PC-3 (cell line): ENCODE results near the gene ROMO1. TPM values are rescaled to one million over a fixed set of nuclear protein-coding genes. Genes with fewer than 3 reads are reported as not detected.
"Not testable (repeated sequence)": the region's sequence is repeated elsewhere in the genome, so short reads cannot be mapped to it uniquely, and the experiment has no call there.

Experiments used
- ATAC-seq: fragments of 200-7000 bp; cut with Tn5 transposase; 2 replicates; pipeline ENCODE4 v1.9.1; 2020; ENCODE audit warnings: mild to moderate bottlenecking, moderate library complexity
- BruUV-seq: library from RNA; stranded (reverse); fragments of 400-500 nt; replicated peaks from 2 replicates; lab custom pipeline; 2021; lab: Mats Ljungman, UMichigan
- CTCF ChIA-PET: fragments of 300-600 bp; sonication (Branson Sonifier 250); formaldehyde crosslinking; loops from one replicate; lab custom pipeline; 2022; ENCODE audit warnings: antibody characterized with exemption; lab: Charles Lee
- POLR2A ChIA-PET: fragments of 300-600 bp; sonication (Branson Sonifier 250); formaldehyde crosslinking; loops from one replicate; lab custom pipeline; 2022; ENCODE audit warnings: antibody characterized with exemption; ENCODE audit not compliant: unreplicated experiment; lab: Charles Lee
- DNase-seq: peaks from one replicate; pipeline ENCODE4 v3.0.0-alpha.2; 2015
- H2AFZ ChIP-seq: fragments of 300-600 bp; sonication (generic); 2 replicates; pipeline ENCODE4 v1.6.0; 2016; ENCODE audit warnings: antibody characterized with exemption, low read length
- H3F3A ChIP-seq: fragments of 300-600 bp; sonication (generic); one replicate; pipeline ENCODE4 v1.6.0; 2017; ENCODE audit warnings: antibody characterized with exemption, low read length, control low read depth, mild to moderate bottlenecking; ENCODE audit not compliant: unreplicated experiment
- H3K27ac ChIP-seq: fragments of 300-600 bp; sonication (generic); 2 replicates; pipeline ENCODE4 v1.5.1; 2016; ENCODE audit warnings: mild to moderate bottlenecking, low read length
- H3K27me3 ChIP-seq: fragments of 300-600 bp; sonication (generic); 2 replicates; pipeline ENCODE4 v1.6.1; 2016; ENCODE audit warnings: low read length, mixed read lengths
- H3K36me3 ChIP-seq: fragments of 300-600 bp; sonication (generic); 2 replicates; pipeline ENCODE4 v1.6.1; 2016; ENCODE audit warnings: low read depth, mixed run types, low read length, mixed read lengths
- H3K4me1 ChIP-seq: fragments of 300-600 bp; sonication (generic); 2 replicates; pipeline ENCODE4 v1.5.1; 2016; ENCODE audit warnings: low read length; ENCODE audit not compliant: insufficient read depth
- H3K4me2 ChIP-seq: fragments of 300-600 bp; sonication (generic); 2 replicates; pipeline ENCODE4 v1.6.0; 2016; ENCODE audit warnings: low read length
- H3K4me3 ChIP-seq: fragments of 300-600 bp; sonication (generic); 2 replicates; pipeline ENCODE4 v1.5.1; 2016; ENCODE audit warnings: mild to moderate bottlenecking, low read length, mixed read lengths
- H3K79me2 ChIP-seq: fragments of 300-600 bp; sonication (generic); 2 replicates; pipeline ENCODE4 v1.6.1; 2017; ENCODE audit warnings: low read length, mixed read lengths
- H3K9ac ChIP-seq: fragments of 300-600 bp; sonication (generic); 2 replicates; pipeline ENCODE4 v1.6.0; 2016; ENCODE audit warnings: mild to moderate bottlenecking, low read length
- H3K9me2 ChIP-seq: fragments of 300-600 bp; sonication (generic); replicated peaks from 2 replicates; pipeline ENCODE4 v1.6.1; 2016; ENCODE audit warnings: mixed run types, low read length, mixed read lengths
- H3K9me3 ChIP-seq: fragments of 300-600 bp; sonication (generic); 2 replicates; pipeline ENCODE4 v1.6.1; 2016; ENCODE audit warnings: low read length, mixed read lengths
- H4K20me1 ChIP-seq: fragments of 300-600 bp; sonication (generic); 2 replicates; pipeline ENCODE4 v1.6.1; 2016; ENCODE audit warnings: low read length, mixed read lengths
- EZH2 ChIP-seq: fragments of 300-600 bp; sonication (generic); IDR thresholded peaks from one replicate; pipeline ENCODE4 v1.6.1; 2017; ENCODE audit warnings: antibody characterized with exemption, mild to moderate bottlenecking, low read length; ENCODE audit not compliant: unreplicated experiment
- EZH2phosphoT487 ChIP-seq: fragments of 300-600 bp; sonication (generic); IDR thresholded peaks from 2 replicates; pipeline ENCODE4 v1.6.1; 2018; ENCODE audit warnings: mild to moderate bottlenecking, antibody characterized with exemption, low read length, borderline replicate concordance
- intact Hi-C: fragments of 100-400 bp; cut with micrococcal nuclease; formaldehyde crosslinking; loops from 2 replicates; pipeline ENCODE4 v1.9.0; 2023
- total RNA-seq: library from RNA; depleted of rRNA; stranded (reverse); fragments of >200 nt; gene quantifications from 2 replicates; pipeline ENCODE4 v1.2.3, GENCODE V29; 2014
- TF ChIP-seq, protein P1 (sequence below): fragments of 300-600 bp; sonication (generic); conservative IDR thresholded peaks from 2 replicates; pipeline ENCODE4 v1.5.1; 2017; ENCODE audit warnings: antibody characterized with exemption, low read depth, mild to moderate bottlenecking, low read length

ROMO1 gene
- total RNA-seq, 1 experiment from 2014 or later = 530 TPM

DNA sequence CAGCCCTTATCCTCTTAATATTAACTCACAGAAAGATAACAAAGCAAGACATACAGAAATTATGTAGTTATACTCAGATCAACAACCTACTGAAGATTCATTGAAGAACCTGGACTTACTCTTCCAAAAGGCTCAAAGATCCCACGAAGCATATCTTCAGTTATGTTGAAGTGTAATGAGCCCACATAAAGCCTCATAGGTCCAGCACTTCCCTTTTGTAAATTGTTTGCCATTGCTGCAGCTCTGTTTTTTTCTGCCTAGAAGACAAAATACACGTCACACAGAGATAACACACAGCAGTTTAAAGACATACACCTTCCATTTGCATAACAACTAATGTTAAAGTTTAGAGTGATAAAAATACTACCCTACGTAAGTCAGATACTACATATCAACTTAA is 22.4 kb downstream of the ROMO1 start:
- ChIA-PET POLR2A (no interaction called here), CTCF (no interaction called here)
- Histone ChIP-seq H3K27ac (no peak overlapping the region), H4K20me1 (peaks cover 79% of the 10 kb centered on the region), H3K4me3 (no peak overlapping the region), H3K79me2 (peaks cover 96% of the 10 kb centered on the region), H3K27me3 (no peaks in the 10 kb centered on the region), H3F3A (peaks cover 15% of the 10 kb centered on the region), H2AFZ (no peak overlapping the region), H3K9me2 (no peaks in the 10 kb centered on the region), H3K9me3 (no peaks in the 10 kb centered on the region), H3K9ac (no peak overlapping the region), H3K4me1 (no peaks in the 10 kb centered on the region), H3K4me2 (no peak overlapping the region), H3K36me3 (peaks cover 90% of the 10 kb centered on the region)
- BruUV-seq = no TSS peak
- DNase-seq (no peak), ATAC-seq (no peak)
- TF ChIP-seq, protein P1, sequence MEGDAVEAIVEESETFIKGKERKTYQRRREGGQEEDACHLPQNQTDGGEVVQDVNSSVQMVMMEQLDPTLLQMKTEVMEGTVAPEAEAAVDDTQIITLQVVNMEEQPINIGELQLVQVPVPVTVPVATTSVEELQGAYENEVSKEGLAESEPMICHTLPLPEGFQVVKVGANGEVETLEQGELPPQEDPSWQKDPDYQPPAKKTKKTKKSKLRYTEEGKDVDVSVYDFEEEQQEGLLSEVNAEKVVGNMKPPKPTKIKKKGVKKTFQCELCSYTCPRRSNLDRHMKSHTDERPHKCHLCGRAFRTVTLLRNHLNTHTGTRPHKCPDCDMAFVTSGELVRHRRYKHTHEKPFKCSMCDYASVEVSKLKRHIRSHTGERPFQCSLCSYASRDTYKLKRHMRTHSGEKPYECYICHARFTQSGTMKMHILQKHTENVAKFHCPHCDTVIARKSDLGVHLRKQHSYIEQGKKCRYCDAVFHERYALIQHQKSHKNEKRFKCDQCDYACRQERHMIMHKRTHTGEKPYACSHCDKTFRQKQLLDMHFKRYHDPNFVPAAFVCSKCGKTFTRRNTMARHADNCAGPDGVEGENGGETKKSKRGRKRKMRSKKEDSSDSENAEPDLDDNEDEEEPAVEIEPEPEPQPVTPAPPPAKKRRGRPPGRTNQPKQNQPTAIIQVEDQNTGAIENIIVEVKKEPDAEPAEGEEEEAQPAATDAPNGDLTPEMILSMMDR = no peak
- TF ChIP-seq EZH2 (no peak), EZH2phosphoT487 (no peak)
- intact Hi-C loops = no loop called here

DNA sequence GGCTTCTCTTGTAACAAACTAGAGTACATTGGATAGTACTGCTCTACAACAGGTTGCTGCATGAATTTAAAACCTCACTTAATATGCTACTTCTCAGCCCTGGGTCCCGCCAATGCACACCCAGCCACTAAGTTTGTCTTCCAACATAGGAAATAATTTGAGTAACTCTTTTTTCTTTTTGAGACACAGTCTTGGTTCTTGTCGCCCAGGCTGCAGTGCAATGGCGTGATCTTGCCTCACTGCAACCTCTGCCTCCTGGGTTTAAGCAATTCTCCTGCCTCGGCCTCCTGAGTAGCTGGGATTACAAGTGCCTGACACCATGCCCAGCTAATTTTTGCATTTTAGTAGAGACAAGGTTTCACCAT is 24.1 kb downstream of the ROMO1 start:
- H3K4me3 ChIP-seq, CTCF ChIA-PET, H3K27me3 ChIP-seq, BruUV-seq, H3K9me2 ChIP-seq, intact Hi-C loops, DNase-seq, ATAC-seq, H3K9ac ChIP-seq, H3F3A ChIP-seq, H3K4me2 ChIP-seq, H2AFZ ChIP-seq, POLR2A ChIA-PET, H3K27ac ChIP-seq, H3K9me3 ChIP-seq, H3K4me1 ChIP-seq: not testable (repeated sequence)
- H3K79me2 ChIP-seq = peaks cover 93% of the 10 kb centered on the region
- H3K36me3 ChIP-seq = peaks cover 89% of the 10 kb centered on the region
- H4K20me1 ChIP-seq = peaks cover 78% of the 10 kb centered on the region

DNA sequence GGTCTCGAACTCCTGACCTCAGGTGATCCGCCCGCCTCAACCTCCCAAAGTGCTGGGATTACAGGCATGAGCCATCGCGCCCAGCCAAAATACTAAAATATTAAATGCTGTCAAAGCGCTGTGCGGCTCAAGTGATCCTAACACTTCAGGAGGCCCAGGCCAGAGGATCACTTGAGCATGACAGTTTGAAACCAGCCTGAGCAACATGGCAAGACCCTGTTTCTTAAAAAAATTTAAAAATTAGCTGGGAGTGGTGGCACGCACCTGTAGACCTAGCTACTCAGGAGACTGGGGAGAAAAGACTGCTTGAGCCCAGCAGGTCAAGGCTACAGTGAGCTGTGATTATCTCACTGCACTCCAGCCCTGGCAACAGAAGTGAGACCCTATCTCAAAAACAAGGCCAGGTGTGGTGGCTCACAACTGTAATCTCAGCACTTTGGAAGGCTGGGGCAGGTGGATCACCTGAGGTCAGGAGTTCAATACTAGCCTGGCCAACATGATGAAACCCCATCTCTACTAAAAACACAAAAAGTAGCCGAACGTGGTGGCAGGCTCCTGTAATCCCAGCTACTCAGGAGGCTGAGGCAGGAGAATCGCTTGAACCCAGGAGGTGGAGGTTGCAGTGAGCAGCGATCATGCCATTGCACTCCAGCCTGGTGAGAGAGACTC is 24.6 kb downstream of the ROMO1 start:
- H3F3A ChIP-seq, DNase-seq, H3K27me3 ChIP-seq, H3K4me2 ChIP-seq, H3K9me3 ChIP-seq, intact Hi-C loops, H3K9me2 ChIP-seq, POLR2A ChIA-PET, CTCF ChIA-PET, H3K9ac ChIP-seq, H3K27ac ChIP-seq, BruUV-seq, H3K4me1 ChIP-seq, H2AFZ ChIP-seq, H3K4me3 ChIP-seq, ATAC-seq: not testable (repeated sequence)
- Histone ChIP-seq H3K79me2 (peaks cover 92% of the 10 kb centered on the region), H4K20me1 (peaks cover 74% of the 10 kb centered on the region), H3K36me3 (peaks cover 89% of the 10 kb centered on the region)
